HEK293 (cell line): ENCODE measurements around the gene ITGA11.

Source experiments
- CTCF ChIP-seq: fragments of 450-650 bp; formaldehyde crosslinking; IDR thresholded peaks from 2 replicates; pipeline ENCODE4 v1.5.1; 2016; ENCODE audit warnings: missing biosample characterization, missing genetic modification characterization
- KLF8 ChIP-seq: fragments of 450-650 bp; formaldehyde crosslinking; IDR thresholded peaks from 2 replicates; pipeline ENCODE4 v1.5.1; 2016; ENCODE audit warnings: missing biosample characterization, missing genetic modification characterization
- OSR2 ChIP-seq: fragments of 450-650 bp; formaldehyde crosslinking; IDR thresholded peaks from 2 replicates; pipeline ENCODE4 v1.5.1; 2016; ENCODE audit warnings: missing biosample characterization, missing genetic modification characterization
- OVOL3 ChIP-seq: fragments of 450-650 bp; formaldehyde crosslinking; IDR thresholded peaks from 2 replicates; pipeline ENCODE4 v1.5.1; 2016; ENCODE audit warnings: missing biosample characterization, missing genetic modification characterization
- PRDM10 ChIP-seq: fragments of 450-650 bp; formaldehyde crosslinking; IDR thresholded peaks from 2 replicates; pipeline ENCODE4 v1.5.1; 2016; ENCODE audit warnings: missing biosample characterization, missing genetic modification characterization
- REST ChIP-seq: fragments of 450-650 bp; formaldehyde crosslinking; IDR thresholded peaks from 2 replicates; pipeline ENCODE4 v1.5.1; 2016; ENCODE audit warnings: missing biosample characterization, missing genetic modification characterization
- SP2 ChIP-seq: fragments of 450-650 bp; formaldehyde crosslinking; IDR thresholded peaks from 2 replicates; pipeline ENCODE4 v1.5.1; 2016; ENCODE audit warnings: missing biosample characterization, missing genetic modification characterization
- ZNF366 ChIP-seq: fragments of 450-650 bp; formaldehyde crosslinking; conservative IDR thresholded peaks from 2 replicates; pipeline ENCODE4 v1.5.1; 2016; ENCODE audit warnings: missing biosample characterization, missing genetic modification characterization
- ZNF670 ChIP-seq: fragments of 450-650 bp; formaldehyde crosslinking; IDR thresholded peaks from 2 replicates; pipeline ENCODE4 v1.5.1; 2016; ENCODE audit warnings: missing biosample characterization, missing genetic modification characterization, low read depth
- TF ChIP-seq, protein P1 (sequence below): fragments of 450-650 bp; formaldehyde crosslinking; IDR thresholded peaks from 2 replicates; pipeline ENCODE4 v1.5.1; 2016; ENCODE audit warnings: missing biosample characterization, missing genetic modification characterization

GRCh38 chr15:68430471-68431036 is 1.4 kb downstream of the ITGA11 start:
- TF ChIP-seq KLF8 (tag by site-specific recombination), result no peak
- TF ChIP-seq SP2 (tag by site-specific recombination), result no peak
- TF ChIP-seq PRDM10 (tag by site-specific recombination), result no peak
- TF ChIP-seq CTCF (tag by site-specific recombination), result no peak
- no peak for TF ChIP-seq OSR2 (tag by site-specific recombination)
- TF ChIP-seq OVOL3 (tag by site-specific recombination), result no peak
- TF ChIP-seq ZNF670 (tag by site-specific recombination), result no peak
- TF ChIP-seq REST (tag by site-specific recombination), result no peak
- TF ChIP-seq, protein P1, sequence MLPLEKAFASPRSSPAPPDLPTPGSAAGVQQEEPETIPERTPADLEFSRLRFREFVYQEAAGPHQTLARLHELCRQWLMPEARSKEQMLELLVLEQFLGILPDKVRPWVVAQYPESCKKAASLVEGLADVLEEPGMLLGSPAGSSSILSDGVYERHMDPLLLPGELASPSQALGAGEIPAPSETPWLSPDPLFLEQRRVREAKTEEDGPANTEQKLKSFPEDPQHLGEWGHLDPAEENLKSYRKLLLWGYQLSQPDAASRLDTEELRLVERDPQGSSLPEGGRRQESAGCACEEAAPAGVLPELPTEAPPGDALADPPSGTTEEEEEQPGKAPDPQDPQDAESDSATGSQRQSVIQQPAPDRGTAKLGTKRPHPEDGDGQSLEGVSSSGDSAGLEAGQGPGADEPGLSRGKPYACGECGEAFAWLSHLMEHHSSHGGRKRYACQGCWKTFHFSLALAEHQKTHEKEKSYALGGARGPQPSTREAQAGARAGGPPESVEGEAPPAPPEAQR, result no peak
- no peak for TF ChIP-seq ZNF366 (tag by site-specific recombination)
